Panc1 (cell line): ENCODE data around the gene STAT4. TPM values are rescaled to one million over a fixed set of nuclear protein-coding genes. Genes with fewer than 3 reads are reported as not detected.

Experiments used
- ATAC-seq: fragments of 200-7000 bp; cut with Tn5 transposase; 2 replicates; pipeline ENCODE4 v1.9.1; 2020; ENCODE audit warnings: mild to moderate bottlenecking, moderate library complexity
- BruUV-seq: library from RNA; stranded (reverse); fragments of 400-500 nt; replicated peaks from 2 replicates; lab custom pipeline; 2021; lab: Mats Ljungman, UMichigan
- CTCF ChIA-PET: fragments of 300-600 bp; sonication (Branson Sonifier 250); formaldehyde crosslinking; loops from one replicate; lab custom pipeline; 2022; ENCODE audit warnings: antibody characterized with exemption; lab: Charles Lee
- POLR2A ChIA-PET: fragments of 300-600 bp; sonication (Branson Sonifier 250); formaldehyde crosslinking; loops from one replicate; lab custom pipeline; 2022; ENCODE audit warnings: antibody characterized with exemption; lab: Charles Lee
- DNase-seq: peaks from one replicate; pipeline ENCODE4 v3.0.0-alpha.2; 2010; ENCODE audit warnings: low read depth, low spot score
- H3K27ac ChIP-seq: 2 replicates; pipeline ENCODE4 v1.5.1; 2011; ENCODE audit warnings: mild to moderate bottlenecking, low read length, inconsistent platforms
- H3K27me3 ChIP-seq: fragments of 200-500 bp; sonication (Bioruptor generic); 2 replicates; pipeline ENCODE4 v1.6.0; 2014; ENCODE audit warnings: low read length, inconsistent platforms; ENCODE audit not compliant: control insufficient read depth, insufficient read depth
- H3K36me3 ChIP-seq: fragments of 200-500 bp; sonication (Bioruptor generic); 2 replicates; pipeline ENCODE4 v1.5.1; 2014; ENCODE audit warnings: inconsistent platforms, mild to moderate bottlenecking, low read length, moderate library complexity; ENCODE audit not compliant: control insufficient read depth, insufficient read depth
- H3K4me1 ChIP-seq: 2 replicates; pipeline ENCODE4 v1.5.1; 2011; ENCODE audit warnings: inconsistent platforms, mild to moderate bottlenecking, low read length, moderate library complexity; ENCODE audit not compliant: control insufficient read depth, insufficient read depth
- H3K4me3 ChIP-seq, 2 experiments: 2 replicates each; pipeline ENCODE4 v1.5.1; 2011 to 2012; ENCODE audit warnings: low read depth in 2 of 2, low read length in 2 of 2, mild to moderate bottlenecking in 2 of 2, inconsistent platforms in 1 of 2, moderate library complexity in 1 of 2
- H3K9me3 ChIP-seq: fragments of 200-500 bp; sonication (Bioruptor generic); 2 replicates; pipeline ENCODE4 v1.5.1; 2014; ENCODE audit warnings: low read depth, mild to moderate bottlenecking, inconsistent platforms, low read length, moderate library complexity; ENCODE audit not compliant: control insufficient read depth, insufficient read depth
- POLR2AphosphoS5 ChIP-seq: IDR thresholded peaks from 2 replicates; pipeline ENCODE4 v1.6.1; 2012; ENCODE audit warnings: mild to moderate bottlenecking, low read depth, low read length, moderate library complexity
- SIN3A ChIP-seq: IDR thresholded peaks from 2 replicates; pipeline ENCODE4 v1.6.1; 2012; ENCODE audit warnings: low read depth, mild to moderate bottlenecking, low read length, moderate library complexity, borderline replicate concordance; ENCODE audit not compliant: insufficient read depth
- TCF7L2 ChIP-seq: IDR thresholded peaks from 2 replicates; pipeline ENCODE4 v1.6.1; 2011; ENCODE audit warnings: mild to moderate bottlenecking, low read depth, low read length, inconsistent platforms
- in situ Hi-C: cut with HindIII; loops from 2 replicates; pipeline ENCODE4 v1.10.0; 2016; ENCODE audit warnings: low sequenced_read_pairs, low pct_unique_long_range_greater_than_20kb
- intact Hi-C: fragments of 100-400 bp; cut with micrococcal nuclease; formaldehyde crosslinking; loops from one replicate; pipeline ENCODE4 v1.10.0; 2022; ENCODE audit not compliant: unreplicated experiment
- total RNA-seq: library from RNA; stranded (reverse); gene quantifications from one replicate; pipeline ENCODE4 v1.2.1, GENCODE V29; 2021; ENCODE audit not compliant: unreplicated experiment
- TF ChIP-seq, protein P1 (sequence below), 2 experiments: IDR thresholded peaks; 2 replicates each; pipeline ENCODE4 v1.6.1; 2011 to 2012; ENCODE audit warnings: low read depth in 2 of 2, control low read depth in 1 of 2, low read length in 1 of 2, mild to moderate bottlenecking in 1 of 2, moderate library complexity in 1 of 2; ENCODE audit not compliant: insufficient read depth in 1 of 2
- TF ChIP-seq, protein P2 (sequence below): fragments of 450-650 bp; IDR thresholded peaks from 2 replicates; pipeline ENCODE4 v1.5.1; 2017; ENCODE audit warnings: mild to moderate bottlenecking

Gene STAT4
- total RNA-seq, 1 experiment from 2014 or later, result 0.05 TPM

DNA sequence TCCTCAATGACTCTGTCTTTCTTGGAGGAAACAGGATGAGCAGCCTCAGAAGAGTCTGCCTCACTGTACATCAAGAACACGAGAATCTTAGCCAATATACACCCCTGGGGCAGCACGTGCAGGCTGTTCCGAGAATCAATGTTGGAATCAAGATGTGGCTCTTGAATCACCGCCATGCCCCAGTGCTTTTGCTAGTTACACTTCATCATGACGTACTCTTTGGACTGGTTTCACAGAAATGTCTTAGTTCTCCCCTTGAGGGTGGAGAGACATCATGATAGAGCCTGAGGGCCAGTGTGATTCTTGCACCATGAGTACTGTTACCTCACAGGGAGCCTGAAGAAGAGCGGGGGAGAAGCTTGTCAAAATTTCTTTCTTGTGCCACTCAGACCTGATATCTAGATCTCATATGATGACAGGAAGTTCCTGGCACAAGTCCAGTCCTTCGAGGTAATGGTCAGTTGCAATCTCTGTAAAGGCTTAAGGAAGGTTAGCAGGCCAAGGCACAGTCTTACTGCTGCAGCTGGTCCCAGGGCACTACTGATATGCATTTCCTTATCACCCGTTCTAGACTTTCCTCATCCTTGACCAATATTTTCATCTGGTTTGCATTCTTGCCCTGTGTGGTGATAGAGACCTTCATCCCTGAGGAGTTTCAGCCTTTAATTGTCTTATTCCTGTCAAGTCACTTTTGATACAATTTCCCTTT is 28.2 kb upstream of the STAT4 start:
- TF ChIP-seq, protein P1, sequence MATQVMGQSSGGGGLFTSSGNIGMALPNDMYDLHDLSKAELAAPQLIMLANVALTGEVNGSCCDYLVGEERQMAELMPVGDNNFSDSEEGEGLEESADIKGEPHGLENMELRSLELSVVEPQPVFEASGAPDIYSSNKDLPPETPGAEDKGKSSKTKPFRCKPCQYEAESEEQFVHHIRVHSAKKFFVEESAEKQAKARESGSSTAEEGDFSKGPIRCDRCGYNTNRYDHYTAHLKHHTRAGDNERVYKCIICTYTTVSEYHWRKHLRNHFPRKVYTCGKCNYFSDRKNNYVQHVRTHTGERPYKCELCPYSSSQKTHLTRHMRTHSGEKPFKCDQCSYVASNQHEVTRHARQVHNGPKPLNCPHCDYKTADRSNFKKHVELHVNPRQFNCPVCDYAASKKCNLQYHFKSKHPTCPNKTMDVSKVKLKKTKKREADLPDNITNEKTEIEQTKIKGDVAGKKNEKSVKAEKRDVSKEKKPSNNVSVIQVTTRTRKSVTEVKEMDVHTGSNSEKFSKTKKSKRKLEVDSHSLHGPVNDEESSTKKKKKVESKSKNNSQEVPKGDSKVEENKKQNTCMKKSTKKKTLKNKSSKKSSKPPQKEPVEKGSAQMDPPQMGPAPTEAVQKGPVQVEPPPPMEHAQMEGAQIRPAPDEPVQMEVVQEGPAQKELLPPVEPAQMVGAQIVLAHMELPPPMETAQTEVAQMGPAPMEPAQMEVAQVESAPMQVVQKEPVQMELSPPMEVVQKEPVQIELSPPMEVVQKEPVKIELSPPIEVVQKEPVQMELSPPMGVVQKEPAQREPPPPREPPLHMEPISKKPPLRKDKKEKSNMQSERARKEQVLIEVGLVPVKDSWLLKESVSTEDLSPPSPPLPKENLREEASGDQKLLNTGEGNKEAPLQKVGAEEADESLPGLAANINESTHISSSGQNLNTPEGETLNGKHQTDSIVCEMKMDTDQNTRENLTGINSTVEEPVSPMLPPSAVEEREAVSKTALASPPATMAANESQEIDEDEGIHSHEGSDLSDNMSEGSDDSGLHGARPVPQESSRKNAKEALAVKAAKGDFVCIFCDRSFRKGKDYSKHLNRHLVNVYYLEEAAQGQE (IDR thresholded peaks at IDR 0.05; ENCODE audit: insufficient read depth in 1 of 2, low read depth in 2 of 2, low read length in 1 of 2), result no peak
- no peak for TF ChIP-seq POLR2AphosphoS5
- no peak for TF ChIP-seq SIN3A
- no peak for TF ChIP-seq TCF7L2
- TF ChIP-seq, protein P2, sequence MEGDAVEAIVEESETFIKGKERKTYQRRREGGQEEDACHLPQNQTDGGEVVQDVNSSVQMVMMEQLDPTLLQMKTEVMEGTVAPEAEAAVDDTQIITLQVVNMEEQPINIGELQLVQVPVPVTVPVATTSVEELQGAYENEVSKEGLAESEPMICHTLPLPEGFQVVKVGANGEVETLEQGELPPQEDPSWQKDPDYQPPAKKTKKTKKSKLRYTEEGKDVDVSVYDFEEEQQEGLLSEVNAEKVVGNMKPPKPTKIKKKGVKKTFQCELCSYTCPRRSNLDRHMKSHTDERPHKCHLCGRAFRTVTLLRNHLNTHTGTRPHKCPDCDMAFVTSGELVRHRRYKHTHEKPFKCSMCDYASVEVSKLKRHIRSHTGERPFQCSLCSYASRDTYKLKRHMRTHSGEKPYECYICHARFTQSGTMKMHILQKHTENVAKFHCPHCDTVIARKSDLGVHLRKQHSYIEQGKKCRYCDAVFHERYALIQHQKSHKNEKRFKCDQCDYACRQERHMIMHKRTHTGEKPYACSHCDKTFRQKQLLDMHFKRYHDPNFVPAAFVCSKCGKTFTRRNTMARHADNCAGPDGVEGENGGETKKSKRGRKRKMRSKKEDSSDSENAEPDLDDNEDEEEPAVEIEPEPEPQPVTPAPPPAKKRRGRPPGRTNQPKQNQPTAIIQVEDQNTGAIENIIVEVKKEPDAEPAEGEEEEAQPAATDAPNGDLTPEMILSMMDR, result no peak
- CTCF ChIA-PET, result no interaction called here
- no TSS peak for BruUV-seq
- DNase-seq (no peak), ATAC-seq (no peak)
- H3K36me3 ChIP-seq, result no peaks in the 10 kb centered on the region
- no peak overlapping the region for H3K4me3 ChIP-seq
- H3K27ac ChIP-seq, result peak overlapping the region; percentile 61; the same call in 1 of the 2 replicates
- H3K27me3 ChIP-seq, result no peaks in the 10 kb centered on the region
- H3K4me1 ChIP-seq, result no peaks in the 10 kb centered on the region
- intact Hi-C loops, result no loop called here
- POLR2A ChIA-PET, result no interaction called here
- in situ Hi-C loops, result no loop called here
- H3K9me3 ChIP-seq, result no peaks in the 10 kb centered on the region

DNA sequence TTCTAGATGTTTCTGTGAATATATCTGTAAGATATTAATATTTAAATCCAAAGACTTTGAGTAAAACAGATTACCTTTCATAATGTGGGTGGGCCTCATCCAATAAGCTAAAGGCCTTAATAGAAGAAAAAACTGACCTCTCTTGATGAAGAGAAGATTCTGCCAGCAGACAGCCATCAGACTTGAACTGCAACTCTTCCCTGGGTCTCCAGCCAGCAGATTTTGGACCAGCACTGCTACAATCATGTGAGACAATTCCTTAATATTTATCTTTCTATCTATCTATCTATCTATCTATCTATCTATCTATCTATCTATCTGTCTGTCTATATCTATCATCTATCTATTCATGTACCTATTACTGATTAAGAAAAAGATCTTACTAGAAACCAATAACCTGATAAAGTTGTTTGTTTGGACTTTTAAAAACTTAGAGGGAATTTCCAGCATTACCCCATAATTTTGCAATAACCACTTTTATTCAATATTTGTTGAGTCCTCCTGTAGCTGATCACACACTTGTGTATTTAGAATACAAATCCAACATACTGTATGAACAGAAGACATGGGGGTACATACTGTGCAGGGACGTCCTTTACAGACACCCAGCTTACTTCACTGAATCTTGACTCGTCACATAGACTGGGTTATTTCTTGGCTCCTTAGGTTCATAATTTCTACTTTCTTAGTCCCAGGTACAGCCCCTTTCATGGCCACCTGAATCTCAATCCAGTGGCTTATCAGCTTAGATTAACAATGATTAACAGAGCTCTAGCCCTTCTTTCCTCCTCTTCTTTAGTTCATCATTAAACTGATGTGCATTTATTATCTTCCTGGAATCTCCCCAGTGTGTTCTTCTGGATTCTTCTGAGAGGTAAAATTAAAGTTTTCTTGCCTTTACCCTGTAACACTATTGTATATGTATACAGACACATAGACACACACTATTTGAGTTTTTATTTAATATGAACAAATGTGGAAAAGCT is 27.2 kb upstream of the STAT4 start:
- Histone ChIP-seq H3K4me1 (no peaks in the 10 kb centered on the region), H3K4me3 (no peak overlapping the region), H3K36me3 (no peaks in the 10 kb centered on the region), H3K9me3 (no peaks in the 10 kb centered on the region), H3K27me3 (no peaks in the 10 kb centered on the region), H3K27ac (peak overlapping the region; percentile 61; the same call in 1 of the 2 replicates)
- ATAC-seq (no peak), DNase-seq (no peak)
- no TSS peak for BruUV-seq
- in situ Hi-C loops (no loop called here), intact Hi-C loops (no loop called here)
- ChIA-PET POLR2A (no interaction called here), CTCF (no interaction called here)
- TF ChIP-seq POLR2AphosphoS5, result no peak
- TF ChIP-seq SIN3A, result no peak
- TF ChIP-seq, protein P2, result no peak
- TF ChIP-seq TCF7L2, result no peak
- TF ChIP-seq, protein P1 (IDR thresholded peaks at IDR 0.05; ENCODE audit: insufficient read depth in 1 of 2, low read depth in 2 of 2, low read length in 1 of 2), result no peak
